ENCODE measurements around the gene SLC2A4. TPM values are rescaled to one million over a fixed set of nuclear protein-coding genes. Genes with fewer than 3 reads are reported as not detected.
A peak's percentile ranks its signal among the peaks of the same experiment; 100 is the strongest.

Gene SLC2A4
- total RNA-seq, 1 donor from 2014 or later, result 6.1 TPM

DNA sequence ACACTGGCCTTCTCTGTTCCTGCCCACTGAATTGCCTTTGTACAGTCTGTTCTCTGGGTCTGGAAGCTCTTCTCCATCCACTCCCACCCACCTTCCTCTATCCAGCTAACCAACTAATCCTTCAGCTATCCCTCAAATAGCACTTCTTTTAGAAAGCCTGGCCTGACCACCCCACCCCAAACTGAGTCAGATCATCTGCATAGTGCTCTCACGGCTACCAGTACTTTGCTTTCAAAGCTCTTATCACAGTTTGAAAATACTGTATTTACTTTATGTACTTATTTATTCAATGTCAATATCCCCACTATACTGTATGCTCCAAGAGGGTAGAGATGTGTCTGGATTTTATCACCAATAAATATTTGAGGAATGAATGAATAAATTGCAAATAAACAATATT, 14.7 kb upstream of the SLC2A4 start:
- Mint-ChIP-seq H3K27me3 (ENCODE audit: low read depth) (peaks cover 68% of the 10 kb centered on the region), H3K36me3 (ENCODE audit: low read depth) (no peaks in the 10 kb centered on the region), H3K4me1 (peaks cover 13% of the 10 kb centered on the region), H3K9me3 (no peaks in the 10 kb centered on the region), H3K4me3 (no peak overlapping the region), H3K27ac (ENCODE audit: unreplicated experiment) (no peak overlapping the region)
- DNase-seq (ENCODE audit: low read depth, low spot score), result no peak
- no peak for TF ChIP-seq CTCF (conservative IDR thresholded peaks at IDR 0.05)

DNA sequence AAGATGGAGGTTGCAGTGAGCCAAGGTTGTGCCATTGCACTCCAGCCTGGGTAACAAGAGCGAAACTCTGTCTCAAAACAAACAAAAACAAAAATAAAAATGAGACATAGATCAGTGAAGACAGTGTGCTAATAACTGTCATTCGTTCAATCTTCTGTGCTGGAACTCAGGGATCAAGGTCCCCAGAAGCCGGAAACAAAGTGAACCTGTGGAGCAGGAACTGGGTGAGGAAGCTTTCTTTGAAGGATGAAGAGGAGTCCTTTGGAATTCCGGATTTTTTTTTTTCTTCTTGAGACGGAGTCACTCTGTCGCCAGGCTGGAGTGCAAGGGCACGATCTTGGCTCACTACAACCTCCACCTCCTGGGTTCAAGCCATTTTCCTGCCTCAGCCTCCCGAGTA, 2.1 kb upstream of the SLC2A4 start:
- DNase-seq (ENCODE audit: low read depth, low spot score), result no peak
- Mint-ChIP-seq H3K4me3 (no peak overlapping the region), H3K27me3 (ENCODE audit: low read depth) (peaks cover 30% of the 10 kb centered on the region), H3K27ac (ENCODE audit: unreplicated experiment) (no peak overlapping the region), H3K4me1 (peaks cover 21% of the 10 kb centered on the region), H3K36me3 (ENCODE audit: low read depth) (no peaks in the 10 kb centered on the region), H3K9me3 (no peaks in the 10 kb centered on the region)
- no peak for TF ChIP-seq CTCF (conservative IDR thresholded peaks at IDR 0.05)

GRCh38 chr17:7280519-7281073, 922 bp upstream of the SLC2A4 start:
- peak; percentile 77 for DNase-seq (ENCODE audit: low read depth, low spot score)
- Mint-ChIP-seq H3K9me3 (no peaks in the 10 kb centered on the region), H3K36me3 (ENCODE audit: low read depth) (no peaks in the 10 kb centered on the region), H3K4me3 (peak overlapping the region; percentile 90), H3K27ac (ENCODE audit: unreplicated experiment) (no peak overlapping the region), H3K27me3 (ENCODE audit: low read depth) (peaks cover 30% of the 10 kb centered on the region), H3K4me1 (peaks cover 21% of the 10 kb centered on the region)
- peak; percentile 86 for TF ChIP-seq CTCF (conservative IDR thresholded peaks at IDR 0.05)

DNA sequence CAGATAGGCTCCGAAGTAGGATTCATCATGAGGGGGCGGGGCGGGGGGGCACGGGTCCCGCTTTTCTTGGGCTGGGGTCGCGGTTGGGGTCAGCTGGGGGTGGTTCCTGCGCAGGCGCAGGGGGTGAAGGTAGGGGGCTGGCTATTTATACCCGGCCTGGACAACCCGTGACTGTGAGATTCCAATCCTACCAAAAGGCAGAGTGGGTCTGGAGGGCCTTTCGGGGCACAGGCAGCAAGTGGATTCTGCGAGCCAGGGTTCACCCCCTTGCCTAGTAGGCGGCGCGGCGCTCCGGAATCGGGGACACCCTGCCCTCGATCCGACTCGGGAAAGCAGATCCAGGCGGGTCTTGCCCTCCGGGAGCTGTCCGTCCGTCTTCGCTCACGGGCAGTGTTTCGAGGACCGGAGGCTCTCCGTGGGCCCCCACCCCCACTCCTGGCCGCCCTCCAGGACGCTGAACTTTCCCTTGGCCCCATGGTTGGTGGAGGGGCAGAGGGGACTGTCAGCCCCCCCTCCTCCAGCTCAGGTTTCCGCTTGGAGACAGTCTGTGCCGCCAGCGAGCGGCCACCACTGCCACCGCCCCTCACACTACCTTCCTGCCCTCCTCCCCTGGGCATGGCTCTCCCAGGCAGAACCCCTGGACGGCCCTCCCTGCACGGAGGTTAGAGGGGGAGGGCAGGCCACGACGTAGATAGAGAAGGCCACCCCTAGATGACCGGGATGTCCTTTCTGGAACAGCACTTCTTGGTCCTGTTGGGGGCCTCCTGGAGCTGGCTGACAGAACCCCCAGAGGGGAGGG, 634 bp downstream of the SLC2A4 start:
- peak overlapping the region; percentile 90 for H3K4me3 Mint-ChIP-seq
- H3K27ac Mint-ChIP-seq (ENCODE audit: unreplicated experiment), result no peak overlapping the region
- H3K36me3 Mint-ChIP-seq (ENCODE audit: low read depth), result no peaks in the 10 kb centered on the region
- DNase-seq (ENCODE audit: low read depth, low spot score), result peak; percentile 22
- no peak for TF ChIP-seq CTCF (conservative IDR thresholded peaks at IDR 0.05)
- no peaks in the 10 kb centered on the region for H3K9me3 Mint-ChIP-seq
- H3K27me3 Mint-ChIP-seq (ENCODE audit: low read depth), result peaks cover 29% of the 10 kb centered on the region
- H3K4me1 Mint-ChIP-seq, result peaks cover 21% of the 10 kb centered on the region

DNA sequence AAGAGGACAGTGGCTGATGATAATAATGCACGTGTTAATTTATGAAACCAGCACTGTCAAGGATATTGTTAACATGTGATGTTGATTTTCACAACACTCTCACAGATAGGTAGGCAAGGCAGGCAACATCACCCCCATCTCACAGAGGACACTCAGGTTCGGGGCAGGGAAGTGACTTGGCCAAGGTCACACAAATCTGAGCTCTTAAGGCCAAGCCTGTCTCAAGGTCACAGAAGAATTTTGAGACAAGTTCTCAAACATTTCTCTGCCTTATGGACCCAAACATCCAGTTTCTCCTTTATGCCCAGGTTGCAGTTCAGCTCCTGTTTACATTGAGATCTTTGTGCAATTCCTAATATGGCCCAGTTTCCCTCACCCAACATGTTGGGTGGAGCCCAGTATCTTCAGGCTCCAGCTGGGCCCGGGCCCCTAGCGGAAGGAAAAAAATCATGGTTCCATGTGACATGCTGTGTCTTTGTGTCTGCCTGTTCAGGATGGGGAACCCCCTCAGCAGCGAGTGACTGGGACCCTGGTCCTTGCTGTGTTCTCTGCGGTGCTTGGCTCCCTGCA, 1.3 kb downstream of the SLC2A4 start:
- H3K4me3 Mint-ChIP-seq, result peak overlapping the region; percentile 66
- no peak for DNase-seq (ENCODE audit: low read depth, low spot score)
- no peak for TF ChIP-seq CTCF (conservative IDR thresholded peaks at IDR 0.05)
- peaks cover 28% of the 10 kb centered on the region for H3K27me3 Mint-ChIP-seq (ENCODE audit: low read depth)
- no peaks in the 10 kb centered on the region for H3K9me3 Mint-ChIP-seq
- H3K4me1 Mint-ChIP-seq, result peaks cover 21% of the 10 kb centered on the region
- no peak overlapping the region for H3K27ac Mint-ChIP-seq (ENCODE audit: unreplicated experiment)
- no peaks in the 10 kb centered on the region for H3K36me3 Mint-ChIP-seq (ENCODE audit: low read depth)

Data from neural crest cell (in vitro differentiated cells).